DOHH2 (cell line): ENCODE data around the gene STUM.

Experiments
- H3F3A ChIP-seq: fragments of 200-600 bp; sonication (generic), shearing (Covaris generic); 2 replicates; pipeline ENCODE4 v1.6.0; 2016; ENCODE audit warnings: antibody characterized with exemption, mild to moderate bottlenecking; ENCODE audit not compliant: control insufficient read depth, insufficient read depth
- H3K27ac ChIP-seq: fragments of 200-600 bp; sonication (generic); 2 replicates; pipeline ENCODE4 v1.5.1; 2014; ENCODE audit warnings: low read depth, mild to moderate bottlenecking, low read length, moderate library complexity
- H3K27me3 ChIP-seq: fragments of 200-600 bp; sonication (generic); 2 replicates; pipeline ENCODE4 v1.6.1; 2014; ENCODE audit warnings: mild to moderate bottlenecking, low read length, mixed read lengths; ENCODE audit not compliant: control insufficient read depth
- H3K36me3 ChIP-seq: fragments of 200-600 bp; sonication (generic); 2 replicates; pipeline ENCODE4 v1.6.1; 2014; ENCODE audit warnings: mild to moderate bottlenecking, low read length, moderate library complexity, mixed read lengths; ENCODE audit not compliant: control insufficient read depth
- H3K4me1 ChIP-seq: fragments of 200-600 bp; sonication (generic); 2 replicates; pipeline ENCODE4 v1.6.1; 2014; ENCODE audit warnings: mild to moderate bottlenecking, low read length, mixed read lengths; ENCODE audit not compliant: control insufficient read depth
- H3K4me2 ChIP-seq: fragments of 200-600 bp; sonication (generic); 2 replicates; pipeline ENCODE4 v1.6.0; 2014; ENCODE audit warnings: mild to moderate bottlenecking, low read length, moderate library complexity
- H3K4me3 ChIP-seq: fragments of 200-600 bp; sonication (generic); 2 replicates; pipeline ENCODE4 v1.5.1; 2014; ENCODE audit warnings: mild to moderate bottlenecking, low read length, mixed read lengths
- H3K79me2 ChIP-seq: fragments of 200-600 bp; sonication (generic); 2 replicates; pipeline ENCODE4 v1.6.1; 2014; ENCODE audit warnings: mild to moderate bottlenecking, low read length, mixed read lengths; ENCODE audit not compliant: control insufficient read depth
- H3K9me2 ChIP-seq: fragments of 200-600 bp; sonication (generic); replicated peaks from 2 replicates; pipeline ENCODE4 v1.6.1; 2014; ENCODE audit warnings: mild to moderate bottlenecking, low read length, mixed read lengths; ENCODE audit not compliant: control insufficient read depth
- H3K9me3 ChIP-seq: fragments of 200-600 bp; sonication (generic); 2 replicates; pipeline ENCODE4 v1.6.1; 2014; ENCODE audit warnings: antibody characterized with exemption, low read length, mixed read lengths; ENCODE audit not compliant: control insufficient read depth, insufficient read depth
- H4K20me1 ChIP-seq: fragments of 200-600 bp; sonication (generic); 2 replicates; pipeline ENCODE4 v1.6.0; 2014; ENCODE audit warnings: low read depth, mild to moderate bottlenecking, antibody characterized with exemption, low read length, moderate library complexity; ENCODE audit not compliant: control insufficient read depth, insufficient read depth
- CTCF ChIP-seq: fragments of 200-600 bp; sonication (generic); IDR thresholded peaks from one replicate; pipeline ENCODE4 v1.5.1; 2014; ENCODE audit warnings: antibody characterized with exemption, mild to moderate bottlenecking, low read depth, low read length; ENCODE audit not compliant: poor library complexity, severe bottlenecking
- EZH2phosphoT487 ChIP-seq: fragments of 200-600 bp; sonication (generic); IDR thresholded peaks from 2 replicates; pipeline ENCODE4 v1.6.1; 2017; ENCODE audit warnings: borderline replicate concordance, mild to moderate bottlenecking, antibody characterized with exemption, low read length, moderate library complexity, mixed read lengths

STUM gene

DNA sequence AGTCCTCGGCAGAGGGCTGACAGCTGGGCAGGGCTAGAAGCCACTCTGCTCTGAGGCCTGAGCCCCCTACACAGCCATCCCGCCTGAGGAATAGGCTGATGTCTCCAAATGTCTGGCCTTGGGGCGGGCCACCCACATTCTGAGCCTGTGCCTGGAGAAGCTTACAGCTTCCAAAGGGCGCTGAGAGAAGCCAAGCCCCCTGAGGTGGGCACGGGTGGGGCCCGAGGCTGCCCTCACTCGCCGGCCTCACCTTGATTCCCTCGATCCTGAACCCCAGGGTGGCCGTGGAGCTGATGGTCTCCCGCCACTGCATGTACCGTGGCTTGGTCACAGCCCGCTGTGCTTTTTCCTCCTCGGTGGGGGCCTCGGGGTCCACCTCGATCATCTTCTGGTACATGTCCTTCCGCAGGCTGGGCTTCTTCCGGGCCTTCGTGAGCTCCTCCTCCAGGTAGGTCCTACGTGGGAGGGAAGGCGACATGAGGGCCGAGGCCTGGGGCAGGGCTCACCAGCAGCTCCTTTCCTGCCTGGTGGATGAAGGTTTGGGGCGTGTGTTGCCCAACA is 93.2 kb downstream of the STUM start:
- Histone ChIP-seq H3K27ac (no peak overlapping the region), H3K36me3 (peaks cover 84% of the 10 kb centered on the region), H3K79me2 (peaks cover 19% of the 10 kb centered on the region), H3K4me3 (no peak overlapping the region), H4K20me1 (peaks cover 3% of the 10 kb centered on the region; the same call in 1 of the 2 replicates), H3K4me1 (peaks cover 64% of the 10 kb centered on the region), H3K4me2 (no peak overlapping the region), H3K27me3 (no peaks in the 10 kb centered on the region), H3K9me2 (no peaks in the 10 kb centered on the region), H3F3A (peaks cover 15% of the 10 kb centered on the region), H3K9me3 (no peaks in the 10 kb centered on the region)
- no peak for TF ChIP-seq CTCF
- TF ChIP-seq EZH2phosphoT487 = no peak

DNA sequence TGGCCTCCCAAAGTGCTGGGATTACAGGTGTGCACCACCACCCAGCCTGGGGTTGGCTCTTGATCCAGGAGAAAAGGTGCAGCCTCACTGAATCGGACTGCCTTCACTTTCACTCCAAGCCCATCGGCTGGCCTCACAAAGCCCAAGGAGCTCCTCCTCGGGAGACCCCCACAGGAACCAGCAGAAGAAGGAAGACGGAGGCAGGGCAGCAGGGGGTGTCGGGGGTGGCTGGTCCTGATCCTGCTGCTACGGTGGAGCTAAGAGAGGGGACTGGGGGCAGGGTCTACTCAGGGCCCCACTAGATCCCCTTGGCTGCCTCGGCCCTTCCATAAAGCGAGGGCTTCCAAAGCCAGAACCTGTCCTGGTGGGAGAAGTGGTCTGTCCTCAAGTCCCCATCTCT is 93.9 kb downstream of the STUM start:
- H3K9me3 ChIP-seq = no peaks in the 10 kb centered on the region
- peaks cover 84% of the 10 kb centered on the region for H3K36me3 ChIP-seq
- no peak overlapping the region for H3K4me3 ChIP-seq
- TF ChIP-seq EZH2phosphoT487 (no peak), CTCF (no peak)
- H4K20me1 ChIP-seq = peaks cover 3% of the 10 kb centered on the region; the same call in 1 of the 2 replicates
- H3K9me2 ChIP-seq = no peaks in the 10 kb centered on the region
- H3K4me2 ChIP-seq = peak overlapping the region; percentile 63; the same call in 1 of the 2 replicates
- no peaks in the 10 kb centered on the region for H3K27me3 ChIP-seq
- H3K27ac ChIP-seq = peak overlapping the region; percentile 87
- H3F3A ChIP-seq = peaks cover 15% of the 10 kb centered on the region
- peaks cover 19% of the 10 kb centered on the region for H3K79me2 ChIP-seq
- H3K4me1 ChIP-seq = peaks cover 65% of the 10 kb centered on the region

GRCh38 chr1:226643177-226643576 is 94.6 kb downstream of the STUM start:
- H4K20me1 ChIP-seq = peaks cover 3% of the 10 kb centered on the region; the same call in 1 of the 2 replicates
- peak overlapping the region; percentile 87 for H3K27ac ChIP-seq
- TF ChIP-seq EZH2phosphoT487 (no peak), CTCF (no peak)
- H3K36me3 ChIP-seq = peaks cover 84% of the 10 kb centered on the region
- H3K79me2 ChIP-seq = peaks cover 19% of the 10 kb centered on the region
- H3K4me2 ChIP-seq = peak overlapping the region; percentile 63
- no peaks in the 10 kb centered on the region for H3K9me2 ChIP-seq
- peaks cover 15% of the 10 kb centered on the region for H3F3A ChIP-seq
- no peaks in the 10 kb centered on the region for H3K27me3 ChIP-seq
- peaks cover 67% of the 10 kb centered on the region for H3K4me1 ChIP-seq
- no peaks in the 10 kb centered on the region for H3K9me3 ChIP-seq
- H3K4me3 ChIP-seq = peak overlapping the region; percentile 60
